Epithelial cell of proximal tubule (primary cell): ENCODE results near the gene SERPINH1. TPM values are rescaled to one million over a fixed set of nuclear protein-coding genes. Genes with fewer than 3 reads are reported as not detected.

Experiments used
- DNase-seq: peaks from one replicate; pipeline ENCODE4 v3.0.0-alpha.2; 2011; ENCODE audit warnings: low read depth
- H3K4me3 ChIP-seq: 2 replicates; pipeline ENCODE4 v1.5.1; 2011; ENCODE audit warnings: low read depth, mild to moderate bottlenecking, low read length
- CTCF ChIP-seq: conservative IDR thresholded peaks from 2 replicates; pipeline ENCODE4 v1.5.1; 2012; ENCODE audit warnings: low read depth, mild to moderate bottlenecking, low read length
- total RNA-seq: library from RNA; depleted of rRNA; stranded (reverse); fragments of >200 nt; gene quantifications from 2 replicates; pipeline ENCODE4 v1.2.3, GENCODE V29; 2015

The SERPINH1 gene
- total RNA-seq, 1 donor from 2014 or later, result 231 TPM

GRCh38 chr11:75518771-75519653, 43.0 kb upstream of the SERPINH1 start:
- DNase-seq, result no peak
- H3K4me3 ChIP-seq, result no peak overlapping the region
- no peak for TF ChIP-seq CTCF

- no peak for DNase-seq
- TF ChIP-seq CTCF, result no peak
- no peak overlapping the region for H3K4me3 ChIP-seq
These were observed 41.4 kb upstream of the SERPINH1 start for GRCh38 chr11:75520688-75521087.

- TF ChIP-seq CTCF, result no peak
- no peak for DNase-seq
These were observed 39.6 kb upstream of the SERPINH1 start for GRCh38 chr11:75522286-75523044.

GRCh38 chr11:75523189-75523588, 38.9 kb upstream of the SERPINH1 start:
- no peak for TF ChIP-seq CTCF
- no peak overlapping the region for H3K4me3 ChIP-seq
- DNase-seq, result no peak

More at GRCh38 chr11:75522286-75523044, 39.6 kb upstream of the SERPINH1 start:
- no peak overlapping the region for H3K4me3 ChIP-seq

- no peak for DNase-seq
- no peak overlapping the region for H3K4me3 ChIP-seq
- TF ChIP-seq CTCF, result no peak
These were observed 38.0 kb upstream of the SERPINH1 start for GRCh38 chr11:75523811-75524664.

- no peak for DNase-seq
- peak overlapping the region; percentile 62 for H3K4me3 ChIP-seq
- no peak for TF ChIP-seq CTCF
These were observed 37.2 kb upstream of the SERPINH1 start for GRCh38 chr11:75524665-75525432.
